GM12874 (cell line): ENCODE measurements around the gene FAM72A.
"Not testable (repeated sequence)": the region's sequence is repeated elsewhere in the genome, so short reads cannot be mapped to it uniquely, and the experiment has no call there.

Experiments used
- TF ChIP-seq, protein P1 (sequence below): IDR thresholded peaks from 2 replicates; pipeline ENCODE4 v1.5.1; 2011; ENCODE audit warnings: low read depth, mild to moderate bottlenecking, control low read depth, low read length, moderate library complexity; ENCODE audit not compliant: insufficient read depth

FAM72A gene

GRCh38 chr1:206202789-206203363 is at the start of gene FAM72A:
Gene FAM72A (minus strand): TSS chr1:206202839. CDS start chr1:206202025, 814 bp downstream.
- TF ChIP-seq, protein P1, sequence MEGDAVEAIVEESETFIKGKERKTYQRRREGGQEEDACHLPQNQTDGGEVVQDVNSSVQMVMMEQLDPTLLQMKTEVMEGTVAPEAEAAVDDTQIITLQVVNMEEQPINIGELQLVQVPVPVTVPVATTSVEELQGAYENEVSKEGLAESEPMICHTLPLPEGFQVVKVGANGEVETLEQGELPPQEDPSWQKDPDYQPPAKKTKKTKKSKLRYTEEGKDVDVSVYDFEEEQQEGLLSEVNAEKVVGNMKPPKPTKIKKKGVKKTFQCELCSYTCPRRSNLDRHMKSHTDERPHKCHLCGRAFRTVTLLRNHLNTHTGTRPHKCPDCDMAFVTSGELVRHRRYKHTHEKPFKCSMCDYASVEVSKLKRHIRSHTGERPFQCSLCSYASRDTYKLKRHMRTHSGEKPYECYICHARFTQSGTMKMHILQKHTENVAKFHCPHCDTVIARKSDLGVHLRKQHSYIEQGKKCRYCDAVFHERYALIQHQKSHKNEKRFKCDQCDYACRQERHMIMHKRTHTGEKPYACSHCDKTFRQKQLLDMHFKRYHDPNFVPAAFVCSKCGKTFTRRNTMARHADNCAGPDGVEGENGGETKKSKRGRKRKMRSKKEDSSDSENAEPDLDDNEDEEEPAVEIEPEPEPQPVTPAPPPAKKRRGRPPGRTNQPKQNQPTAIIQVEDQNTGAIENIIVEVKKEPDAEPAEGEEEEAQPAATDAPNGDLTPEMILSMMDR, result not testable (repeated sequence)

DNA sequence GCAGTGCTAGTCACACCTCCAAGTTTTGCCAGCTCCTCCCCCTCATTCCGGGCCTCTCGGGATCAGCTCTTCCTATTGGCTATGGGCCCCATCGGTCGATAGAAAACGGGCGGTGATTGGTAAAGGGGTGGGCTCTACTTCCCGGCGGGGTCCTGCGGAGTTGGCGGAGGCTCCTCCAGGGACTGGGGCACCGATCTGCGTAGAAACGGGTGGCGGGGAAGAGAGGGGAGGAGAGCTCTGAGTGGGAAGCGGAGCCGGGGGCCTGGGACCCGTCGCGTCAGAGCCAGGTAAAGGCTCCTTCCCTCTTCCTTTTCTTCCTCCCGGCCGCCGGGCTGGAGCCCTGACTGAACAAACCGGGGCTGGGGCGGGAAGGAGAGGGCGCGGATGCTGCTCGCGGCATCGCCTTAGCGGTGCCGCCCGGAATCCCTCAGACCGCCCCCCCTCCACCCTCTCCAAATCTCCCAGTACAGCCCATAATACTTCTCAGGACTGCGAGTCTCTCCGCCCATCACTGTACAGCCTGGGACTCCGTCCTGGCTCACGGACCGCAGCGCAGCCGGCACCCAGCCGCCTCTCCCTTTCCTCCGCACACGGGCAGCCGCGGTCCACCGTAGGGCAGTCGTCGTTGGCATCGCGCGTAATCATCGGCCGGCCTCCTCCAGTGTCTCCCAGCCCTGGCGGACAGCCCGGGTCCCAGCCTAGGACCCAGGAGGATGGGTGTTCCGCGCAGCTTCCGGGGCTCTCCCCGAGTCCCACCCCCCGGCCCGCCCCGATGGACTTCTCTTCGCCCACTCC is 922 bp upstream of the FAM72A start, which contains the start of gene SRGAP2:
TSS of gene SRGAP2 (plus strand) at position 178 of the 795 bp plus-strand sequence. CDS start 2,430 bp downstream, outside the sequence.
- TF ChIP-seq, protein P1, result not testable (repeated sequence)

- TF ChIP-seq, protein P1, result no peak
Observed at GRCh38 chr1:206145771-206146290, 56.8 kb downstream of the FAM72A start.

DNA sequence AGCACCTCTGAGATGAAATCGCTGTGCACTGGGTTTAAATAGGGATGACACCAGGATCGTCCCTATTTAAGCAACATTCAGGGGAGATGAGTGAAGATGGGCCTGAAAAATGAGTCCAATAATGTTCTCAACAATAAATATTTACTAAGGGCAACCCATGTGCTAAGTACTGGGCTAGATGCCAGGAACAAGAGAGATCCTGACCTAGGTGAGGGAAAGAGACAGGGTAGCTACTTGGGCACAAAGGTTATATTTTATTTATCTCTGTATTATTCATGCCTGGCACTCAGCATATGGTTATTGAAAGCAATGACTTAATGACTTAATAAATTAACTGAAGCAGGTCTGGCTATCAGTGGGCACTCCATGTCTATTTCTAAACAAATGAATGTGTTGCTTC is 58.0 kb downstream of the FAM72A start:
- TF ChIP-seq, protein P1, result no peak

- TF ChIP-seq, protein P1, result no peak
Observed at GRCh38 chr1:206143537-206144172, 59.0 kb downstream of the FAM72A start.

DNA sequence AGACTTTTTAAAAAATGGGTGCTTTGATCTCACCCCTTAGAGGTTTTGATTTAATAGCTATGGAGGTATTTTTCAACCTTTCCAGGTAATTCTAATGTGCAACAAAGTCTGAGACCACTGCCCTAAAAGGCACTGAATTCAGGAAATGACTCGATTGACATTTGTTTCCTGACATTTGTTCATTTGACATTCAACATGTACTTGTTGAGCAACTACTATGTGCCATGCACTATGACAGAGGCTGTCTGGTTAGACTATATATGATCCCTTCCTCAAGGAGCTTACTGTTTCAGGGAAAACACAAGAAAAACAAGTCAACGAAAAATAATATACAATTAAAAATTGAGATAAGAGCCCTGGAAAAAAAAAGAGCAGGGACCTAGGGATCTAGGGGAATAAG is 59.9 kb downstream of the FAM72A start:
- TF ChIP-seq, protein P1, result no peak

DNA sequence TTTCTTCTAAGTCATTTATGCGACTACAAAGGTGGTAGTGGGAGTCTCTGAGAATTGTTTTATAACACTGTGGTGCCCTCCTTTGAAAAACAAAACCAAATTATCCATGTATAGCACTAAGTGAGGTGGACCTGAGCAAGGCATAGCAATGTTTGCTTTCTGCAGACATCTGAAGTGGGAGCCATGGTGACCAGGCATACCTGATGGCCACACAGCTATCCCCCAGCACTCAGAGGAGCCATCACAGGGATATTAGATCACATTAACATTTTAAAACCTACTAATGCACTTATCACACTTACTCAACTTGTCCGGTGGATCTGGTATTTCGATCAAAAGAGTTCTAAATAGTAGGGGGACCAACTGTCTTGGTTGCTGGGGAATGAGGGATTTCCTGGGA is 60.6 kb downstream of the FAM72A start:
- TF ChIP-seq, protein P1, result no peak
